Mucosa of descending colon (tissue), 3 donors: ENCODE data around the gene GPC3. TPM values are rescaled to one million over a fixed set of nuclear protein-coding genes. Genes with fewer than 3 reads are reported as not detected.

Experiments
- ATAC-seq: fragments of 200-7000 bp; cut with Tn5 transposase; one replicate; pipeline ENCODE4 v1.9.1; 2020; ENCODE audit warnings: mild to moderate bottlenecking, moderate library complexity
- DNase-seq, 3 donors: peaks; one replicate each; pipeline ENCODE4 v3.0.0-alpha.2; 2020
- H3K36me3 ChIP-seq: fragments of 200-600 bp; one replicate; pipeline ENCODE4 v1.8.0; 2021; ENCODE audit warnings: low read depth, mild to moderate bottlenecking
- H3K4me1 ChIP-seq: fragments of 200-600 bp; one replicate; pipeline ENCODE4 v1.8.0; 2021; ENCODE audit warnings: low read depth, mild to moderate bottlenecking
- H3K4me3 ChIP-seq: fragments of 200-600 bp; one replicate; pipeline ENCODE4 v1.8.0; 2021; ENCODE audit warnings: mild to moderate bottlenecking
- H3K9me3 ChIP-seq: fragments of 200-600 bp; one replicate; pipeline ENCODE4 v1.8.0; 2021; ENCODE audit warnings: mild to moderate bottlenecking
- intact Hi-C, 2 donors: fragments of 100-400 bp; cut with DNase I in 1 of 2; cut with micrococcal nuclease in 1 of 2; formaldehyde crosslinking; loops; one replicate each; pipeline versions ENCODE4 v1.11.0 to v1.11.1; 2022; cut with DNase I, micrococcal nuclease
- total RNA-seq, 3 donors: library from RNA; stranded (reverse); fragmentation: NEBNext Ultra II Directional in 2 of 3; extraction: Animal tissue kit (Norgen Biotek cat#: 25700) in 2 of 3; gene quantifications; one replicate each; pipeline versions ENCODE4 v1.2.1 to v1.2.4, GENCODE V29; 2021 to 2023
- TF ChIP-seq, protein P1 (sequence below): fragments of 200-600 bp; IDR thresholded peaks from one replicate; pipeline ENCODE4 v1.8.0; 2022; ENCODE audit warnings: antibody characterized with exemption, mild to moderate bottlenecking
- donor health status: DM: no; HTN: no; CAD: no; lungs with moderate emphysema.
- donor health status: DM: no; HTN: no; CAD: no.
- donor health status: DM: no; HTN: yes; CAD: no.

Gene GPC3
- total RNA-seq, 3 donors from 2014 or later: 0.55 to 2.8 (median 2.1) TPM

DNA sequence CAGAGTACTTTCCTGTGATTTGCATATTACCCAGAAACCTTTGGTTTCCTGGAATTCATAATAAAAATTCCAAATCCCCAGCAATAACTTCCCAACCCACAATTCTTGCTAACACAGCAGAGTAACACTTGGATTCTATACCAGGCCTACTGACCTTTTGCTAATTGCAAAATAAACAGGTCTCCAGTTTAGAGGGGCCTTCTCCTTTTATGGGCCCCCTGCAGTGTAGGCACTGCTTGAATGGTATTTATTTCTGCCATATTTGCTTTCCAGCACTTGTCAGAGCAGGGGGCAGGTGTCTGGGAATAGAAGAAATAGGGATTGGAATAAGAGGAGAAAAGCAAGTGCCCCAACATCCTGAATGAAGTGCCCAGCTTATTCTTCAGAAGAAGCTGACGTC lies 25.3 kb upstream of the GPC3 start:
- no peak for ATAC-seq
- H3K4me1 ChIP-seq: no peaks in the 10 kb centered on the region
- TF ChIP-seq, protein P1, sequence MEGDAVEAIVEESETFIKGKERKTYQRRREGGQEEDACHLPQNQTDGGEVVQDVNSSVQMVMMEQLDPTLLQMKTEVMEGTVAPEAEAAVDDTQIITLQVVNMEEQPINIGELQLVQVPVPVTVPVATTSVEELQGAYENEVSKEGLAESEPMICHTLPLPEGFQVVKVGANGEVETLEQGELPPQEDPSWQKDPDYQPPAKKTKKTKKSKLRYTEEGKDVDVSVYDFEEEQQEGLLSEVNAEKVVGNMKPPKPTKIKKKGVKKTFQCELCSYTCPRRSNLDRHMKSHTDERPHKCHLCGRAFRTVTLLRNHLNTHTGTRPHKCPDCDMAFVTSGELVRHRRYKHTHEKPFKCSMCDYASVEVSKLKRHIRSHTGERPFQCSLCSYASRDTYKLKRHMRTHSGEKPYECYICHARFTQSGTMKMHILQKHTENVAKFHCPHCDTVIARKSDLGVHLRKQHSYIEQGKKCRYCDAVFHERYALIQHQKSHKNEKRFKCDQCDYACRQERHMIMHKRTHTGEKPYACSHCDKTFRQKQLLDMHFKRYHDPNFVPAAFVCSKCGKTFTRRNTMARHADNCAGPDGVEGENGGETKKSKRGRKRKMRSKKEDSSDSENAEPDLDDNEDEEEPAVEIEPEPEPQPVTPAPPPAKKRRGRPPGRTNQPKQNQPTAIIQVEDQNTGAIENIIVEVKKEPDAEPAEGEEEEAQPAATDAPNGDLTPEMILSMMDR: no peak
- intact Hi-C loops: no loop called here
- H3K36me3 ChIP-seq: no peaks in the 10 kb centered on the region
- H3K9me3 ChIP-seq: no peaks in the 10 kb centered on the region
- no peak overlapping the region for H3K4me3 ChIP-seq
- DNase-seq: no peak

DNA sequence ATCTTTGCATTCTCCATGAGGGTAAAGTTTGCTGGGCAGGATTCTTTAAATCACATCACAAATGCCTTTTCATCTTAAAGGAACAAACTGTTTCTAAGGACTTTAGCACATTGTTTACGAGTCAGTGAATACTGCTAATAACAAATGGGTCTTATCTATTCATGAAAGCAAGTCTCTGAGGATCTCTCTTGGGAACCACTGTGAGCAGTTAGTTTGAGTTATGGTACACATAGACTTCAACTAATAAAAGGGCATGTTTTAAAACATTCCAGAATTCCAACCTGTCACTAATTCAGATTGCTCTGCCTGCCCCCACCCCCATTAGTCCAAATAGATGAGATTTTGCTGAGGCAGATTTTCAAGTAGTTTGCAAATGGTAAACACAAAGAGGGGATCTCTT lies 22.3 kb upstream of the GPC3 start:
- intact Hi-C loops: no loop called here
- DNase-seq (no peak), ATAC-seq (no peak)
- Histone ChIP-seq H3K9me3 (no peaks in the 10 kb centered on the region), H3K4me3 (no peak overlapping the region), H3K36me3 (no peaks in the 10 kb centered on the region), H3K4me1 (no peaks in the 10 kb centered on the region)
- TF ChIP-seq, protein P1: no peak

DNA sequence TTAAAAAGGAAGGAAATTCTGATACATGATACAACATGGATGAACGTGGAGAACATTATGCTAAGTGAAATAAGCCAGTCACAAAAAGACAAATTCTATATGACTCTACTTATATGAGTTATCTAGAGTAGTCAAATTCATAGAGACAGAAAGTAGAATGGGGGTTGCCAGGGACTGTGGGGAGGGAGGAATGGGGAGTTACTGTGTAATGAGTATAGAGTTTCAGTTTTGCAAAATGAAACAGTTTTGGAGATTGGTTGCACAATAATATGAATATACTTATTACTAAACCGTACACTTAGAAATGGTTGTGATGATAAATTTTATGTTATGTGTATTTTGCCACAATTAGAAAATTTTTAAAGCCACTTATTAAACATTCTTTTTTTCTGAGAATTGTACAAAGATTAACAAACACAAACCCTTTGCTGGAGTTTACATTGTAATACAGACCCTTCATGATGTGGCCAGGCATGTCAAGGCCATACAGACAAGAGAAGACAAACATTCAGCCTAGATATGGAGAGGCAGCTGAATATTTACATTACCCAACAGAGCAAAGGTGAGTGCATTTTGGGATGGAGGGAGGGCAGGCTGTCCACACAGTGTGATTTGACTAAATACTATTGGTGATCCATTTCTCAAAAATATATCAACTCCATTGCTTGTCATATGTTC lies 21.2 kb upstream of the GPC3 start:
- TF ChIP-seq, protein P1: no peak
- Histone ChIP-seq H3K9me3 (no peaks in the 10 kb centered on the region), H3K36me3 (no peaks in the 10 kb centered on the region), H3K4me1 (no peaks in the 10 kb centered on the region), H3K4me3 (no peak overlapping the region)
- DNase-seq (no peak), ATAC-seq (no peak)
- intact Hi-C loops: no loop called here

DNA sequence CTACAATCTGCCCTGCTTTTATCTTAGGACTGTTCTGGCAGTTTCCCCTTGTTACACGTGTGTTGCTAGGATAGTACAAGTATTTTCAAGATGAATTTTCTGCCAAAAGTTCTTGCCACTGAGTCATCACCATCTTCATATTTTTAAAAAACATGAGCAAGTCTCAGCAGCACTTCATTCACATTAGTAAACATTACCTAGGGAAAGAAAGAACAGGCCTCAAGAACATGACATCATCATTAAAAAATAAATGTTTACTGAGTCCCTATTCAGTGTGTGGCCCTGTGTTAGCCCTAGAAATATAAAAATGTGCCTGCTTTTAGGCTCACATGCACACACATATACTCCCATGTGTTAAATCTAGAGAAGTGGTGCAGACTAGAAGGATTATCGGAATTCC lies 18.7 kb upstream of the GPC3 start:
- intact Hi-C loops: no loop called here
- Histone ChIP-seq H3K9me3 (no peaks in the 10 kb centered on the region), H3K36me3 (no peaks in the 10 kb centered on the region), H3K4me1 (no peaks in the 10 kb centered on the region), H3K4me3 (no peak overlapping the region)
- ATAC-seq (no peak), DNase-seq (no peak)
- TF ChIP-seq, protein P1: no peak

DNA sequence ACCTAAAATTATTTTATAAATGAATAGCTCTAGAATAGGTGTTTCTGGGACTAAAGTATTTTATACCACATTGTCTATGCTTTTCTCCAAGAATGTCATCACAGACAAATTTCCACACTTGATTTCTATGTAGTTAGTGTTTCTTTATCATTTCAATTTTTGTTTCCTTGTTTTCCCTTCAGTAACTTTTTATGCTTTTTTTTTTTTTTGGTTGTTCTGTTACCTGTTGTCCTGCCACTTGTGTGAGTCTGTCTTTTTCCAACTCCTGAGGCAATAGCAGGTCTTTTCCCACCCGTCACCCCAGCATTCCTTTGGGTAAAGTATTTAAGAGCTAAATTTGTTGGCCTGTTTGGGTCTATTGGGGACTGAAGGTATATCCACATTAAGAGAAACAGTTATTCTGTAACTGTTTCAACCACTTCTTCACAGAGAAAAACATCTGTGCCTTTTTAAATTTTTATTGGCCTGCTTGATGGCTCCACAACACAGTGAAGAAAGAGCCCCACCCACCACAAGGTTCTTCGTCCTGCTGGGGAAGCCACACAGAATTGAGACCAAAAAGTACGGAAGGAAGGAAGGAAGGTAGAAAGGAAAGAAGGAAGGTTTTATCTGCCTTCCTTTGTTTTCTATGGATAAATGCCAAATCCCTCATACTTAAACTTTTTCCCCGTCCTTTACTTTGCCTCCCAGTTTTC lies 17.7 kb upstream of the GPC3 start:
- TF ChIP-seq, protein P1: no peak
- no peaks in the 10 kb centered on the region for H3K4me1 ChIP-seq
- ATAC-seq (no peak), DNase-seq (no peak)
- intact Hi-C loops: no loop called here
- H3K9me3 ChIP-seq: no peaks in the 10 kb centered on the region
- H3K36me3 ChIP-seq: no peaks in the 10 kb centered on the region
- H3K4me3 ChIP-seq: no peak overlapping the region
